Keratinocyte (primary cell): Measurements from ENCODE around the gene CCDC148. TPM values are rescaled to one million over a fixed set of nuclear protein-coding genes. Genes with fewer than 3 reads are reported as not detected.

Experiments used
- DNase-seq: peaks from one replicate; pipeline ENCODE4 v3.0.0-alpha.2; 2011; ENCODE audit warnings: low read depth, missing footprints, low spot score
- FAIRE-seq: peaks from 2 replicates; lab custom pipeline; 2011; peaks lifted over from hg19 to GRCh38; lab: Jason Lieb, UNC
- H2AFZ ChIP-seq: 2 replicates; pipeline ENCODE4 v1.6.0; 2012; ENCODE audit warnings: low read length, control low read depth, inconsistent platforms; ENCODE audit not compliant: control insufficient read depth
- H3K27ac ChIP-seq: 2 replicates; pipeline ENCODE4 v1.5.1; 2011; ENCODE audit warnings: low read length; ENCODE audit not compliant: control insufficient read depth, insufficient read depth
- H3K27me3 ChIP-seq: 3 replicates; pipeline ENCODE4 v1.6.0; 2011; ENCODE audit warnings: low read length; ENCODE audit not compliant: control insufficient read depth, insufficient read depth; ENCODE audit errors: extremely low read depth
- H3K36me3 ChIP-seq, 2 experiments: 2 replicates in 1 of 2; 3 replicates in 1 of 2; pipeline ENCODE4 v1.5.1; 2011; ENCODE audit warnings: low read length in 2 of 2, mild to moderate bottlenecking in 1 of 2; ENCODE audit not compliant: control insufficient read depth in 2 of 2, insufficient read depth in 2 of 2; ENCODE audit errors: extremely low read depth in 1 of 2
- H3K4me1 ChIP-seq: 3 replicates; pipeline ENCODE4 v1.5.1; 2011; ENCODE audit warnings: low read length; ENCODE audit not compliant: control insufficient read depth, insufficient read depth; ENCODE audit errors: extremely low read depth
- H3K4me2 ChIP-seq: 3 replicates; pipeline ENCODE4 v1.6.0; 2011; ENCODE audit warnings: low read depth, low read length; ENCODE audit not compliant: control insufficient read depth, insufficient read depth; ENCODE audit errors: extremely low read depth
- H3K4me3 ChIP-seq, 3 experiments: fragments of 200-600 bp in 1 of 3; sonication (generic) in 1 of 3; 2 replicates in 2 of 3; 3 replicates in 1 of 3; pipeline ENCODE4 v1.5.1; 2011 to 2016; ENCODE audit warnings: low read length in 3 of 3, mild to moderate bottlenecking in 3 of 3, control low read depth in 2 of 3, inconsistent platforms in 1 of 3, low read depth in 1 of 3, mixed read lengths in 1 of 3, mixed run types in 1 of 3, moderate library complexity in 1 of 3; ENCODE audit not compliant: control insufficient read depth in 2 of 3, insufficient read depth in 2 of 3; ENCODE audit errors: extremely low read depth in 1 of 3
- H3K79me2 ChIP-seq: 2 replicates; pipeline ENCODE4 v1.6.0; 2012; ENCODE audit warnings: low read length; ENCODE audit not compliant: control insufficient read depth, insufficient read depth
- H3K9ac ChIP-seq: 3 replicates; pipeline ENCODE4 v1.6.0; 2011; ENCODE audit warnings: low read length; ENCODE audit not compliant: control insufficient read depth, insufficient read depth; ENCODE audit errors: extremely low read depth
- H3K9me1 ChIP-seq: 3 replicates; pipeline ENCODE4 v1.6.0; 2011; ENCODE audit warnings: low read length; ENCODE audit not compliant: control insufficient read depth, insufficient read depth; ENCODE audit errors: extremely low read depth
- H3K9me3 ChIP-seq: 2 replicates; pipeline ENCODE4 v1.5.1; 2012; ENCODE audit warnings: low read depth, low read length; ENCODE audit not compliant: control insufficient read depth
- H4K20me1 ChIP-seq: 3 replicates; pipeline ENCODE4 v1.6.0; 2011; ENCODE audit warnings: low read length; ENCODE audit not compliant: control insufficient read depth, insufficient read depth; ENCODE audit errors: extremely low read depth
- CTCF ChIP-seq, 3 experiments: IDR thresholded peaks in 1 of 3; conservative IDR thresholded peaks in 1 of 3; optimal IDR thresholded peaks in 1 of 3; 2 replicates in 2 of 3; 3 replicates in 1 of 3; pipeline versions ENCODE3 to v1.5.1; 2011; ENCODE audit warnings: low read length in 3 of 3, mild to moderate bottlenecking in 3 of 3, moderate library complexity in 2 of 3, control low read depth in 1 of 3, inconsistent platforms in 1 of 3; ENCODE audit not compliant: insufficient read depth in 2 of 3; ENCODE audit errors: extremely low read depth in 1 of 3
- EZH2 ChIP-seq: IDR thresholded peaks from one replicate; pipeline ENCODE4 v1.6.1; 2012; ENCODE audit warnings: inconsistent platforms, mild to moderate bottlenecking, low read length, moderate library complexity
- dilution Hi-C: fragments of 300-500 bp; cut with MboI; formaldehyde crosslinking; loops from one replicate; pipeline ENCODE4 v1.7.0; 2020; ENCODE audit warnings: low sequenced_read_pairs; ENCODE audit not compliant: extremely low pct_ligation_motif_present
- polyA plus RNA-seq, 5 experiments: library from polyadenylated mRNA; depleted of rRNA in 3 of 5; stranded (reverse) in 3 of 5; stranded (forward) in 1 of 5; unstranded in 1 of 5; fragments of >200 nt; gene quantifications; 1 replicate in 1 of 5; 2 replicates in 3 of 5; 3 replicates in 1 of 5; pipeline versions ENCODE4 v1.2.1 to v1.2.3, GENCODE V29; 2011 to 2012; ENCODE audit warnings: missing spikeins in 2 of 5, low read depth in 1 of 5, low replicate concordance in 1 of 5

Gene CCDC148
- polyA plus RNA-seq, 1 donor (not counting 4 experiments of a cell fraction or from before 2014, with no cell fraction given), result 0.39 TPM

GRCh38 chr2:158493458-158493857 is 36.9 kb upstream of the CCDC148 start:
- Histone ChIP-seq H3K9me1 (no peaks in the 10 kb centered on the region), H4K20me1 (no peaks in the 10 kb centered on the region), H3K79me2 (peaks cover 68% of the 10 kb centered on the region), H3K27me3 (no peaks in the 10 kb centered on the region), H3K4me3 (no peak overlapping the region), H3K27ac (no peak overlapping the region), H3K4me1 (peaks cover 18% of the 10 kb centered on the region), H3K4me2 (no peak overlapping the region), H3K36me3 (no peaks in the 10 kb centered on the region), H3K9ac (no peak overlapping the region), H3K9me3 (no peaks in the 10 kb centered on the region), H2AFZ (no peak overlapping the region)
- dilution Hi-C loops, result no loop called here
- no peak for TF ChIP-seq CTCF (optimal IDR thresholded peaks at IDR 0.05 in 1 of 3, IDR thresholded peaks at IDR 0.05 in 1 of 3, conservative IDR thresholded peaks at IDR 0.05 in 1 of 3; ENCODE audit: extremely low read depth in 1 of 3, insufficient read depth in 2 of 3, low read length in 3 of 3)
- TF ChIP-seq EZH2, result no peak
- FAIRE-seq (no peak), DNase-seq (no peak)

- DNase-seq, result no peak
Observed at GRCh38 chr2:158491072-158491471, 34.5 kb upstream of the CCDC148 start.

More at GRCh38 chr2:158491072-158491471, 34.5 kb upstream of the CCDC148 start:
- no peak overlapping the region for H2AFZ ChIP-seq
- H3K27ac ChIP-seq, result no peak overlapping the region
- H3K9me3 ChIP-seq, result no peaks in the 10 kb centered on the region
- peaks cover 13% of the 10 kb centered on the region for H3K4me1 ChIP-seq
- H3K79me2 ChIP-seq, result peaks cover 81% of the 10 kb centered on the region
- no peaks in the 10 kb centered on the region for H3K36me3 ChIP-seq
- H3K9me1 ChIP-seq, result peaks cover 4% of the 10 kb centered on the region
- no peak overlapping the region for H3K4me2 ChIP-seq
- FAIRE-seq, result no peak
- H4K20me1 ChIP-seq, result no peaks in the 10 kb centered on the region
- H3K4me3 ChIP-seq, result no peak overlapping the region
- no peak for TF ChIP-seq EZH2
- no peak overlapping the region for H3K9ac ChIP-seq
- H3K27me3 ChIP-seq, result no peaks in the 10 kb centered on the region
- dilution Hi-C loops, result no loop called here
